HEK293T (cell line): ENCODE data around the gene PAK4.
"Not testable (repeated sequence)": the region's sequence is repeated elsewhere in the genome, so short reads cannot be mapped to it uniquely, and the experiment has no call there.

Experiments
- ARNT ChIP-seq: fragments of 450-650 bp; IDR thresholded peaks from 2 replicates; pipeline ENCODE4 v1.6.1; 2017; ENCODE audit warnings: mild to moderate bottlenecking
- BHLHE40 ChIP-seq: fragments of 450-650 bp; IDR thresholded peaks from 2 replicates; pipeline ENCODE4 v1.6.1; 2016; ENCODE audit warnings: mild to moderate bottlenecking, moderate library complexity, borderline replicate concordance
- ELF4 ChIP-seq: fragments of 450-650 bp; IDR thresholded peaks from 2 replicates; pipeline ENCODE4 v1.6.1; 2017; ENCODE audit warnings: antibody characterized with exemption
- FOXA1 ChIP-seq: fragments of 450-650 bp; IDR thresholded peaks from 2 replicates; pipeline ENCODE4 v1.6.1; 2016; ENCODE audit warnings: mild to moderate bottlenecking
- FOXK2 ChIP-seq: fragments of 450-650 bp; IDR thresholded peaks from 2 replicates; pipeline ENCODE4 v1.6.1; 2016; ENCODE audit warnings: mild to moderate bottlenecking
- FOXM1 ChIP-seq: fragments of 450-650 bp; IDR thresholded peaks from 2 replicates; pipeline ENCODE4 v1.6.1; 2017; ENCODE audit warnings: mild to moderate bottlenecking, borderline replicate concordance
- HDGF ChIP-seq: fragments of 450-650 bp; IDR thresholded peaks from 2 replicates; pipeline ENCODE4 v1.6.1; 2017; ENCODE audit warnings: antibody characterized with exemption, borderline replicate concordance
- L3MBTL2 ChIP-seq: fragments of 450-650 bp; conservative IDR thresholded peaks from 2 replicates; pipeline ENCODE4 v1.6.1; 2016; ENCODE audit warnings: mild to moderate bottlenecking
- NFRKB ChIP-seq: fragments of 450-650 bp; IDR thresholded peaks from 2 replicates; pipeline ENCODE4 v1.6.1; 2016; ENCODE audit warnings: mild to moderate bottlenecking, moderate library complexity
- PKNOX1 ChIP-seq: fragments of 450-650 bp; IDR thresholded peaks from 2 replicates; pipeline ENCODE4 v1.6.1; 2016
- SP1 ChIP-seq: fragments of 450-650 bp; IDR thresholded peaks from 2 replicates; pipeline ENCODE4 v1.6.1; 2017
- SUZ12 ChIP-seq: fragments of 450-650 bp; IDR thresholded peaks from 2 replicates; pipeline ENCODE4 v1.6.1; 2016; ENCODE audit warnings: mild to moderate bottlenecking
- TARDBP ChIP-seq: fragments of 450-650 bp; IDR thresholded peaks from 2 replicates; pipeline ENCODE4 v1.6.1; 2016
- ZNF384 ChIP-seq: fragments of 450-650 bp; IDR thresholded peaks from 2 replicates; pipeline ENCODE4 v1.6.1; 2016

- TF ChIP-seq ZNF384, FOXM1, SUZ12, BHLHE40, HDGF, ELF4, NFRKB, FOXK2, FOXA1, TARDBP, ARNT, SP1, L3MBTL2, PKNOX1: not testable (repeated sequence)
Observed at GRCh38 chr19:39090016-39090415, 35.6 kb upstream of the PAK4 start.
